ENCODE data around the gene CTSH.
"Not testable (repeated sequence)": the region's sequence is repeated elsewhere in the genome, so short reads cannot be mapped to it uniquely, and the experiment has no call there.

CTSH gene

GRCh38 chr15:78921940-78922339 is 22.9 kb downstream of the CTSH start:
- DNase-seq, result no peak

- no peak for DNase-seq
These were observed 23.3 kb downstream of the CTSH start for GRCh38 chr15:78921517-78921916.

- no peak for DNase-seq
These were observed 27.0 kb downstream of the CTSH start for GRCh38 chr15:78917888-78918287.

- DNase-seq, result no peak
These were observed 28.8 kb downstream of the CTSH start for GRCh38 chr15:78916088-78916487.

- DNase-seq, result no peak
These were observed 29.3 kb downstream of the CTSH start for GRCh38 chr15:78915341-78916087.

GRCh38 chr15:78914027-78914764 is 30.6 kb downstream of the CTSH start:
- no peak for DNase-seq

- DNase-seq, result no peak
These were observed 31.8 kb downstream of the CTSH start for GRCh38 chr15:78913012-78913411.

GRCh38 chr15:78912316-78912715 is 32.5 kb downstream of the CTSH start:
- no peak for DNase-seq

GRCh38 chr15:78910271-78910670 is 34.6 kb downstream of the CTSH start:
- DNase-seq, result no peak

GRCh38 chr15:78909791-78910228 is 35.0 kb downstream of the CTSH start:
- no peak for DNase-seq

- no peak for DNase-seq
These were observed 35.6 kb downstream of the CTSH start for GRCh38 chr15:78909160-78909695.

GRCh38 chr15:78907577-78907976 is 37.3 kb downstream of the CTSH start:
- no peak for DNase-seq

- no peak for DNase-seq
These were observed 38.6 kb downstream of the CTSH start for GRCh38 chr15:78906316-78906620.

GRCh38 chr15:78904599-78905358 is 40.1 kb downstream of the CTSH start:
- no peak for DNase-seq

GRCh38 chr15:78902281-78903032 is 42.4 kb downstream of the CTSH start:
- not testable (repeated sequence) for DNase-seq

GRCh38 chr15:78900819-78901533 is 43.9 kb downstream of the CTSH start:
- DNase-seq, result not testable (repeated sequence)

- no peak for DNase-seq
These were observed 46.3 kb downstream of the CTSH start for GRCh38 chr15:78898540-78898939.

- DNase-seq, result no peak
These were observed 49.4 kb downstream of the CTSH start for GRCh38 chr15:78895471-78895870.

- no peak for DNase-seq
These were observed 51.3 kb downstream of the CTSH start for GRCh38 chr15:78893538-78893937.

- DNase-seq, result no peak
These were observed 55.8 kb downstream of the CTSH start for GRCh38 chr15:78889000-78889399.

GRCh38 chr15:78881681-78882080 is 63.2 kb downstream of the CTSH start:
- DNase-seq, result no peak

GRCh38 chr15:78880813-78881212 is 64.0 kb downstream of the CTSH start:
- no peak for DNase-seq

Measured in activated T-cell treated with anti-CD3 and anti-CD28 coated beads for 4 hours (primary cell).